GM19043 (cell line): ENCODE data around the gene NACAD.
A peak's percentile ranks its signal among the peaks of the same experiment; 100 is the strongest.

Experiments used
- ATAC-seq: cut with Tn5 transposase; IDR thresholded peaks from one replicate; pipeline ENCODE4 v1.9.1; 2021; ENCODE audit warnings: low read depth; ENCODE audit not compliant: unreplicated experiment

The NACAD gene, protein sequence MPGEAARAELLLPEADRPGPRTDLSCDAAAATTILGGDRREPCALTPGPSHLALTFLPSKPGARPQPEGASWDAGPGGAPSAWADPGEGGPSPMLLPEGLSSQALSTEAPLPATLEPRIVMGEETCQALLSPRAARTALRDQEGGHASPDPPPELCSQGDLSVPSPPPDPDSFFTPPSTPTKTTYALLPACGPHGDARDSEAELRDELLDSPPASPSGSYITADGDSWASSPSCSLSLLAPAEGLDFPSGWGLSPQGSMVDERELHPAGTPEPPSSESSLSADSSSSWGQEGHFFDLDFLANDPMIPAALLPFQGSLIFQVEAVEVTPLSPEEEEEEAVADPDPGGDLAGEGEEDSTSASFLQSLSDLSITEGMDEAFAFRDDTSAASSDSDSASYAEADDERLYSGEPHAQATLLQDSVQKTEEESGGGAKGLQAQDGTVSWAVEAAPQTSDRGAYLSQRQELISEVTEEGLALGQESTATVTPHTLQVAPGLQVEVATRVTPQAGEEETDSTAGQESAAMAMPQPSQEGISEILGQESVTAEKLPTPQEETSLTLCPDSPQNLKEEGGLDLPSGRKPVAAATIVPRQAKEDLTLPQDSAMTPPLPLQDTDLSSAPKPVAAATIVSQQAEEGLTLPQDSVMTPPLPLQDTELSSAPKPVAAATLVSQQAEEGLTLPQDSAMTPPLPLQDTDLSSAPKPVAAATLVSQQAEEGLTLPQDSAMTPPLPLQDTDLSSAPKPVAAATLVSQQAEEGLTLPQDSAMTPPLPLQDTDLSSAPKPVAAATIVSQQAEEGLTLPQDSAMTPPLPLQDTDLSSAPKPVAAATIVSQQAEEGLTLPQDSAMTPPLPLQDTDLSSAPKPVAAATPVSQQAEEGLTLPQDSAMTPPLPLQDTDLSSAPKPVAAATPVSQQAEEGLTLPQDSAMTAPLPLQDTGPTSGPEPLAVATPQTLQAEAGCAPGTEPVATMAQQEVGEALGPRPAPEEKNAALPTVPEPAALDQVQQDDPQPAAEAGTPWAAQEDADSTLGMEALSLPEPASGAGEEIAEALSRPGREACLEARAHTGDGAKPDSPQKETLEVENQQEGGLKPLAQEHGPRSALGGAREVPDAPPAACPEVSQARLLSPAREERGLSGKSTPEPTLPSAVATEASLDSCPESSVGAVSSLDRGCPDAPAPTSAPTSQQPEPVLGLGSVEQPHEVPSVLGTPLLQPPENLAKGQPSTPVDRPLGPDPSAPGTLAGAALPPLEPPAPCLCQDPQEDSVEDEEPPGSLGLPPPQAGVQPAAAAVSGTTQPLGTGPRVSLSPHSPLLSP (N-terminal part only)

DNA sequence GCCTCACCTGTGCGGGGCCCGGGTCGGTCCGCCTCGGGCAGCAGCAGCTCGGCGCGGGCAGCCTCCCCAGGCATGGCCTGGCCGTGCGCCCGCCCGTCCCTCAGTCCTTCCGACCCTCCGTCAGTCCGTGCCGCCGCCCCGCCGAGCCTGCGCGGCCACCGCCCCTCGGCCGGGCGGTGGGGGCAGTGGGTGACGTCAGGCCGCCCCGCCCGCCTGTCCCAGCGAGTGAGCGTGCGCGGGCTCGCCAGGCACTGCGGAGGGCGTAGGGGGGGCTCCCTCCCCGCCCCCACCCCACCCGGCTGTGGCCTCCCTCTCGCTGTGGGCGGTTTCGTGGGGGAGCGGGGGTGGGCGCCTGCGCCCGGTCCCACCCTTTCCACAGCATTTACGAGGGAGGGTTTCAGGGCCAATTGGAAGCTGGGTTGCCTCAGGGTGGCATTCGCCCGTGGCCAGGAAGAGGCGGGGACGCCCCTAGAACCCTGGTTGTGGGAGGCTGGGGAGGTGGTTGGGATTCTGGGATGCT is at the start of gene NACAD:
NACAD (minus strand) TSS at position 149 of the 520 bp plus-strand sequence; CDS start at position 74, 75 bp downstream.
- no peak for ATAC-seq

DNA sequence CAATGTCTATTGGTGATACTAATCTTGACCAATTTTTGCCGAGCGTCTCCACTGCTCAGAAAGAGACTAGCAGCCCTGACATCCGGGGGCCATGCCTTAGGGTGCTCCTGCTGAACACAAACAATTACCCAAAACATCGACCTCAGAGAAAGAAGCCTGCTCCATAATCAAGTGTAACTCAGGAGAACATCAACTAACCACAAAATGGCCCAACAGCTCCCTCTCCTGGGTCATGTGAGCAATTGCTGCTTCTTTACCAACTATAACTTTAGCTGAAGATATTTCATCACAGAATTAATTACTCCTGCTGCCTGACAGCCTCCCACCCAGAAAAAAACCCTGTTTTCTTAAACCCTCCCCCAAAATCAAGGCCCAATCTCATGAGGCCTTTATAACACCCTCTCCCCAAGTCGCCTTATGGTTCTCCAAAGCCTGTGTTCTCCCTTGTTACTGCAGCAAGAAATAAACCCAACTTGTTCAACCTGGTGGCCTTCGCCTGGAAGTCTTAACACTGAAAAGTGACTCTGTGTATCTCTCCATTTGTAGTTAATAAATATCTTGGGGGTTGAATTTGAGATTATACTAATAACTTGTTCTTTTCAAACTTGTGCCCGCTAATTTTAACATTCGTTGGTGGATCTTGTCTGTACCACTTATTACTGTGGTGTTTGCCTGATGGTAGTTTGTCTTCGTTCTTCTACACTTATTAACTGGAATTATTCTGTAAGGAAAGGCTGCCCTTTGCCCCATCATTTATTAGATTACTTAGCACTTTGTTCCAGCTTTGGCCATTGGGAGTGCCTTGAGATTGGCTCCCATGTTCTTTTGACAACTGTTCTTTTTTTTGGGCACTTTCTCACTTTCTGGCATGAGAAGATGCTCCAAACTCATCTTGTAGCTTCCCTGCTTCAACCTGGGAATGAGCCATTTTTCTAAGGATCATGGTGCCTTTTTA is 47.6 kb upstream of the NACAD start:
- ATAC-seq = no peak

DNA sequence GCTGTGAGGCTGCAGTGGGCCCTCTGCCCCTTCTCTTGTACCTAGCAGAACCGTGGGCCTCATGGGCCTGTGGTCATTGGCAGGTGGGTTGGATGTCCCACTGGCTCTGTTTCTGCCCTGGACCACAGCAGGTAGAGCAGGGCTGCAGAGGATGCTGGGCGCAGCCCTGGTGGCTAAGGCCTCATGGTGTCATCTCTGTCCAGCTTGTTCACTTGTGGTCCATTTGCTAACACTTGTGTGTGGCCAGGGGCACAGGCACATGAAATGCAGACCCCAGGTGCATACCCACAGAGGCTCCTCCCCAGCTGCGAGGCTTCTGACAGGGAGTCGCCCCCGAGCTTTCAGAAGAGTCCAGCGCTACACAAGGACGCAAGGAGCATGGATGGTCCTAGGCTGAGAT is 45.1 kb upstream of the NACAD start:
- ATAC-seq = no peak

DNA sequence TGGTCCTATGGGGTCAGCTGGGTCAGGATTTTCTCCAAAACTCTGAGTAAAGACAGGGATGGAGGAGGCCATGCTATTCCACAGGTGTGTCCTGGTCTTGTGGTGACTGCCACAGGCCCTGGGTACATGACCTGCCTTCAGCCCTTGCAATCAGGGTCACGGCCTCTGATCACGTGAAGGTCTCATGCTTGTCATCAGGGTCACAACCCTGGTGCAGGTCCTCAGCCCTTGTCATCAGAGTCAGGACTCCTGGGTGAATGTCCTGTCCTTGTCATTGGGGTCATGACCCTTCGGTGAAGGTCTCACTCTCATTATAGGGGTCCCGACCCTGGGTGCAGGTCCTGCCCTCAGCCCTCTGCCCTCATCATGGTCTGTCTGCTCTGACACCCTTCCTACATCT is 44.6 kb upstream of the NACAD start:
- ATAC-seq = no peak

DNA sequence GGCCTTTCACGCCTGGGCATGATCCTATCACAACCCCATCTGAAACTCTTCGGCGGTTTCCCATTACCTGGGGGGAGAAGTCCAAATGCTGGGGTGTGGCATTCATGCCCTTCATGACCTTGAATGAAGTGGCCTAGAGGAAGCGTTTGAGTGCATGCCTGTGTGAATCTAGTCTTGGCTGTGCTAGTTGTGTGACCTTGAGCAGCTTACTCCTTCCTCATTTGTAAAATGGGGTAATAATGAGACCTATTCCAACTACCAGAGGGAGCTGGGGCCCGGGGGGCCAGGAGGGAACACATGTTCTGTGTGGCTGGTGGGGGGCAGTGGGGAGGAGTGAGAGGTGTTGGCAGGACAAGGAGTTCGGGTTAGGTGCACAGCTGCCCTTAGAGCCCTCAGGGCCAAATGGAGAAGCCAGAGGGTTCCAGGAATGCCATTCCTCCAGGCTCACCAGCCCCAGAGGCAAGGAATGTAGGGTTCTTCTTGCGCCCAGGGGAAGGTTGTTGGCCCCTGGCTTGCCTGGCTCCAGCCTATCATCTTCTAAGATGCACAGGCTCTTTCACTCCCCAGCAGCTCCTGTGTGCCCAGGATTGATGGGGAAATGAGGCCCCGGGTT is 44.0 kb upstream of the NACAD start:
- ATAC-seq = no peak

DNA sequence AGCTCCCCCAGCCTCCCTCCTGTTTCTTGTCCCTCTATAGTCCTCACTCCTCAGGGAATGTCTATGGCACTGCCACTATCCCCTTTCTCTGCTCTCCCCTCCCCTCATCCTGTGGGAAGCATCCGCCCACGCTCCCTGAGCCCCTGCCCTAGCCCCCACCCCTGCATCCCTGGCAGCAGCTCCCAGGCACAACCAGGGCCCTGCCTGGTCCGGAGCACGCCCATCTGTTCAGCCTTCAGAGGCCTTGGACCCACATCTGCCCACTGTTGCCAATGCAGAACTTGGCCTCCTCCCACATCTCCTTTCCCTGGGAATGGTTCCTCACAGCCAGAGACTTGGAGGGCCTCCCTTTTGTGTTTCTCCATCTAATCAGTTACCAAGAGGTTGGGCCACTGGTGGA is 43.1 kb upstream of the NACAD start:
- ATAC-seq = no peak

DNA sequence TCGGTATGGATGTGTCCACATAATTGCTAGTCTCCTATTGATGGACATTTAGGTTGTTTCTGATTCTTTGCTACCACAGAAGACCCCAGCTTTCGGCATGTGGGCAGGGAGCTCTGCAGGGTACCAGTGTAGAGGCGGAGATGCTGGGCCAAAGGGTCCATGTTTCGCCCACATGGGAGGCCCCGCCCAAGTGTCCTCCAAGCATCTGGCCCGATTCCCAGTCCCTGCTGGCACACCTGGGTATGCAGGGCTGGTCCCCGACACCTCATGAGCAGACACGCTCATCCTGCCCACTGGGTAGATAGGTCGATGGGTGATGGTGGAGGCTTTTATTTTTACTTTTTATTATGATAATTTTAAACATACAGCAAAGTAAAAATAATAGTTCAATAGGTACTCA is 42.1 kb upstream of the NACAD start:
- no peak for ATAC-seq

DNA sequence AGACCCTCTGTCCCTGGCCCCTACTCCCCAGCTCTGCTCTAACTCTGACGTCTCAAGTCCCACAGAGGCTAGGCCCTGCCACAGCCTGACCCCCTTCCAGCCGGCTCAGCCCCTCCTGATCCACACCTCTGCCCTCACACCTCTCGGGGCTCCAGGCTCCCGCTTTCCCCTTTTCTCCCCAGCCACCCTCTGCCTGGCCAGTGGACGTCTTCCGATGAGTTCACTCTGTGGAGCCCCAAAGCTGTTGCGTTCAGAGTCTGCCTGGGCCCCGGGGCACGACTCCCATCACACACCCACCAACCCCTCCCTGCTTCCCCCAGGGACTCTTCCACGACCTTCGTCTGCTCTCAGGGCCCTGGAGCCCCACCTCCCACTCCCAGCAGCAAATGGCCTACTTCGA is 41.1 kb upstream of the NACAD start:
- no peak for ATAC-seq

DNA sequence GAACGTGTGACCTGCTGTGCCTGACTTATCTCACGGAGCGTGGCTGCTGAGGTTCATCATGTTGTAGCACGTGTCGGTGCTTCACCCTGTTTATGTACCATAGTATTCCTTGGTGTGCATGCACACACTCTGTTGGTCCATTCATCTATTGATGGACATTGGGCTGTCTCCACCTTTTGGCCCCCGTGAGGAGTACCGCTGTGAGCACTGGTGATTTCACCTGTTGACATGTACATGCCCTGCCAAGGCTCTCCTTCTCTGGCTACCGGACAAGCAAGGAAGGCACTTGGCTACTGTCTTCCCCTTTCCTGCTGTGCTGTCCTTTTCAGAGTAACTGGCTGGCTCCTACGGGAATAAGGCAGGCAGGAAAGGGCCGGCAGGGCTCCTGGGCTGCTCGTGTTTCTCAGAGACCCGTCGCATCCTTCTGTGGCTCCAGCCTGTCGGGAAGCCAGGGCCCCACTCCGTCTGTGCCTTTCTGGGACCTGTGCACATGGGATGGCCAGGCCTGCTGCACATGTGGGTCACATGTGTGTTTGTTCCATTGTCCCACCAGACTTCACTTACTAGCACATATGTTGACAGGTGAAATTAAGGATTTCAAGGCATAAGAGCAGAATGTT is 40.5 kb upstream of the NACAD start:
- ATAC-seq = no peak

DNA sequence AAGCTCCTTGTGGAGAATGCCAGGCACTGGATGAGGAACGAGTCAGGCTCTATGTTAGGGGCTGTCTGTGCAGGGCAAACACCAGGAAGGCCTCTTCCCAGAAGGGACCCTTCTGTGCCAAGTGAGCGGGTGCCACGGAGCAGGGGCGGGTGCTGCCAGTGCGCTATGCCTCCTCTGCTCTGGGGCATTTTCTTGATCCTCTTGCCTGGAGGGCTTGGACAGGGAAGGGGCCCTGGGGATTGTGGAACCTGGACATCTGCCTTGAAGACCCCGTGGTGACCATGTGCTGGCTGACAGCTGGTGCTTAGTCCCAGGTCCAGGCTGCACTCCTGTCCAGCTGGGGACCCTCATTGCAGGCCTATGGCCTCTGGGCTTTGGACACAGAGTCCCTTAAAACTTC is 38.2 kb upstream of the NACAD start:
- no peak for ATAC-seq

DNA sequence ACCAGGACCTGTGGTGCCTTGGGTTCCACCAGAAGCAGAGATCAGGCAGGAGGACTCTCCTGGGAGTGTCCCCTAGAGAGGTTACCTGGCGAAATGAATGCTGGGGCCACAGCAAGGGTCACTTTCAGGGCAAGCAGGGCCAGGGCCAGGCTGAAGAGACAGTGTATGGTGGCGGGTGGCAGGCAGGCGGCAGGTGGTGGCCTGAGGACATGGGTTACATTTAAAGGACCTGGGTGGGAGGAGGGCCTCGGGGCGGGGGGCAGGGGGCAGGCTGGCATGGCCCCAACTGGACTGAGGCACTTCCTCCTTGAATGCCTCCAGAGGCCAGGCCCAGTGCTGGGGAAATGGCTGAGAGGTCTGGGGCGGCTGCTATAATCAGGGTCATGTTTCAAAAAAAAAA is 37.4 kb upstream of the NACAD start:
- no peak for ATAC-seq

DNA sequence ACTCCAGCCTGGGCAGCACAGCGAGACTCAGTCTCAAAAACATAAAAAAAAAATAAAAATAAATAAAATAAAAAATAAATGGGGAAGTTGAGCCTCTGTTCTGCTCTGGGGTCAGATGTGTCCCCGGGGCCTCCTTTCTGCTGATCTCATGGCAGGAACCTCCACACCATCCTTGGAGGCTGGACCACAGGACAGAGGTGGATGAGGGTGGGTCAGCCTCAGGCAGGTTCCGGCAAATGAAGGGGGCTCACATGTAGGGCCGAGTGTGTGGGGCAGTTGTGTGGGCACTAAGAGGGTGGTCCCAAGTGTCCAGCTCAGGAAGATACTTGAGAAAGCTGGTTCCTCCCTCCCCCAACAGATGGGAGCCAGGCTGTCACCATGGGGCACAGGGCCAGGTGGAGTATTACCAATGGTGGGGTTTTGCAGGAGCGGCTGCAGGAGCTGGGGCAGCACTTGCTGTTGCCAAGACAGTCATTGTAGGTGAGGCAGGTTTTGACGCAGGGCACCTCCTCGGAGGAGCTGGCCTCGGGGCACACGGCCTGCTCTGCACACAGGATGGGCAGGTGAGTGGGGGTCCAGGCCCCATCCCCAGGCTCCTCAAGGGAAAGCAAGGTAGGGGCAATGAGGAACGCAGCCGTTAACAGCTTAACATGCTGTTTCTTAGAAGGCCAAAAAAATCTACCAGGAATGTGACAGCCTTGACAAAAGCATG is 36.6 kb upstream of the NACAD start:
- no peak for ATAC-seq

DNA sequence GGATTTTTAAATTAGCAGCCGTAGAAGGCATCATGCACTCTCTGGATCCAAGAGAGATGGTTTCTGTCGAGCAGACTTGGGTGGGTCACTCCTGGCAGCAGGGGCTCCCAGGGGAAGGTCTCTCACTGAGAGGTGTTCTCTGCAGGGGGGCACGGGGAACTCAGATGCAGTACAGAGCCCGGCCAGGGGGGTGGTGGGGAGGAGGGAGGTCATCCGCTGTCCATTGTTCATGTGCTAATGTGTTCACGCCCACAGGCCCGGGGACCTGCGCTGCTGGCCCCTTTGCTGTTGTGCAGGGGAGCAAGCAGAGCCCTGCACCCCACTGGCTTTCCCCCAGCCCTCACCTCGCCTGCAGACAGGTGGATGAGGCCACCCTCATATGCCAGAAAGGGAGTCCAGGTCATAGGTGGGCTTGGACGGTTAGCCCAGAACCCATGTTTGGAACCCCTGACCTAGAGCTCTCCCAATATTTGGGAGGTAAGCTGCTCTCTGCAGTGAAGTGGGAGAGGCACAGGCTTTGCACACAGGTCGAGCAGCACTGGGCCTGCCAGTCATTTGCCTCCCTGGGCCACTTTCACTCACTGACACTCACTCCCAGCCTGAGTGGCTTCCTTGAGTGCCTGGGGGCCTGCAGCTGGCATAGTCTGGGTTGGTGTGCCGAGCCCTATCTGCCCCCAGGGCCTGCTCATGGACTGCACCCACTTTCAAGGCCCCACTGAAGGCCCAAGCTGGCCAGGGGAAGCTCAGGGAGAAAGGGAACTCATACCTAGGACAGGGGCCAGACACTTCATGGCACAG is 35.3 kb upstream of the NACAD start:
- no peak for ATAC-seq

DNA sequence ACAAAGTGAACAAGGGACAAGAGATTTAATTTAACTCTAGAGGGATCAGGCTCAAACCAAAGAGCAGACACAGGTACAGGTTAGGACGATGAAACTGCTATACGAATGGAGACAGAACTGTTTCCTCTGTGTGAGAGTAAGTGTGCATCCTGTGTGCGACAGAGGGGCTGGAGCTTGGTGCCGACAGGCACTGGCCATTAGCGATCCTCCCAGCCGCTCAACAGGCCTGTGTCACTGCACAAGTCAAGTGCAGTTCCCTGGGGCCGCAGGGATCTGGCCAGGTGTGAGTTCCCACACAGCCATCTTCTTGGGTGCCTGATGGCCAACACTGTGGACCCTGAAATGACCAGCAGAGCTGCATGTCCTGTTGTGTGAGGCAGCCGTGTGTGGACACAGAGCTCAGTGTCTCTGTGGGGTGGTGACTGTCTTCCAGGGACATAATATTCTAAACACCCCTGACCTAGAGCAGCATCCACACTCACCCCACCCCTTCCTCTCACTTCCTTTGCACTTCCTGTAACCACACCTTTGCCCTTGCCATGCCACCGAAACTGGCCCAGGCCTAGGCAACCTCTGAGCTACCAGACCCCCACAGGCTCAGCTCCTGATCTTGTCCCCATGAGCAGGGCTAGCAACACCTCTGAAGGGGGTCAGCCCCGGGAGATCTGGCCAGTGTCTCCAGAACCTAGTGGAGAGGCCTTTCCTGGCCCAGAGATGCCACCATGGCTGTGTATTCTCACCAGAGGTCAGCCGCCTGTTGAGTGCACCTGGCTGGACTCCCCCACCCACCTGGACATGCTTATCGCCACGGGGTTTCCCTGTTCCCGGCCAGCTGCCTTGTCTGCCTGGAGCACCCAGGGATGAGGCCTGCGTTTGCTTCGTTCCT is 34.4 kb upstream of the NACAD start:
- no peak for ATAC-seq

DNA sequence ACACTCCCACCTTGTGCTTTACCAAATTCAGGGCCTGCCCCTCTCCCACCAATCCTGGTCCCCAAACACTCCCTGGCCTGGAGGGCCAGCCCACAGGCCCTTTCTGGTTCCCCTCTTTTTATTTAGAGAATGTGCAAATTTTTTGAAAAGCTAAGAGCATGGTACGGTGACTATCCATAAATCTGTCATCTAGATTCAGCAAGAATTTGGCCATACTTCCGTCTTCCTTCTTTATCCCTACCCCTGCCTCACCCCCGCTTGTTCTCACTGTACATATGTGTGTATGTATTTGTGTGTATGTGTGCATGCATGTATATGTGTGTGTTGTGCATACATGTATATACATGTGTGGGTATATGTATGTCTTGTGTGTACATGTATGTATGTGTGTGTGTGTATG is 30.8 kb upstream of the NACAD start:
- no peak for ATAC-seq

DNA sequence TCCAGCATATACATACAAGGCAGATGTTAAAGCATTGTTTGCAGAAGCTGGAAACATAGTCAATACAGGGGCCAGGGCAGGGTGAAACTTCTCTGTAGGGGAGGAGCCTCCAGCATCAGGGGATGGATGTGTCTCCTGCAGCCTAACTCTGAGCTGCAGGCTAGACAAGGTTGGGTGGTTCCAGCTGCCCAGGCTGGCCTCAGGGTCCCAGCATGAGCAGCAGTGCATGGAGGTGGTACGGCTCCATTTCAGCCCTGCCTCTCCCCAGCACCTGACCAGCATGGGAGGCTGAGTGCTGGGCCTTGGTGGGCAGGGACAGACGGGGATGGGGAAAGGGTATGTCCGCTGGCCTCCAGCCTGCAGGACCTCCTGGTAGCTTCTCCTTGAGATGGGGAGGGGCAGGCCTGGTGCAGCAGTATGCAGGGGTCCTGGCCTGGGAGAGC is 30.1 kb upstream of the NACAD start:
- ATAC-seq = peak; percentile 61
